Islet precursor cell (in vitro differentiated cells): ENCODE results near the gene SIK3.
A peak's percentile ranks its signal among the peaks of the same experiment; 100 is the strongest.
"Not testable (repeated sequence)": the region's sequence is repeated elsewhere in the genome, so short reads cannot be mapped to it uniquely, and the experiment has no call there.

Experiments used
- DNase-seq: peaks from one replicate; pipeline ENCODE4 v3.0.0-alpha.2; 2018

SIK3 gene

GRCh38 chr11:116835042-116835772, 263.0 kb downstream of the SIK3 start:
- no peak for DNase-seq

- DNase-seq, result not testable (repeated sequence)
Measured at GRCh38 chr11:116834535-116835041, 263.6 kb downstream of the SIK3 start.

DNA sequence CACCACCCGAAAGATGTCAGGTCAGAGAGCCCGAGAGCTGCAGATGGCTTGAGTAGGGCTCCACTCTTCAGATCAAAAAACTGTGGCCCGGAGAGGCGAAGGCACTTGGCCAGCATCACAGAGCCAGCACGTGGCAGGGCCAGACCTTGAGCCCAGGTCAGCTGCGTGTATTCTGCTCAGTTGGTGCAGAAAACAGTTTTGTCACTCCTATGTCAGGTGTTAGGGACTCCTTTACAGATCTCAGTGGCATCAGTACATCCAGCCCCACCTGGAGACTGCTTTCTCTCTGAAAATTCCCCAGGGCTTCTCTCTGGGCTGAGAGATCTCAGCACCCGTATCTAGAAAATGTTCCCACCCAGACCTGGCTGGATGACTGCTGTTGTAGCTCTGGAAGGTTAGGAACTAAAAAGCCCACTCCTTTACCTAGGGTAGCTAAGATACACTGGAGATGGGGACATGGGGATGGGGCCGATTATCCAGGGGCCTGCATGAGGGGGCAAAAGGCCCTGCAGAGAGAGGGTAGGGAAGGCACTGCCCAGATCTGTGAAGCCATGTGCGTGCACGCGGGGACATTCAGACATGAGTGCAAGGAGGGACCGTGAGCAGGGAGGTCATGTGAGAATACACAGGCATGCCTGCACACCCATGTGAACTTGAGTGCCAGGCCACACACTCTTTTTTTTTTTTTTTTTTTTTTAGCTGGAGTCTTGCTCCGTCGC, 264.3 kb downstream of the SIK3 start:
- DNase-seq, result no peak

GRCh38 chr11:116833491-116833815, 264.8 kb downstream of the SIK3 start:
- DNase-seq, result no peak

DNA sequence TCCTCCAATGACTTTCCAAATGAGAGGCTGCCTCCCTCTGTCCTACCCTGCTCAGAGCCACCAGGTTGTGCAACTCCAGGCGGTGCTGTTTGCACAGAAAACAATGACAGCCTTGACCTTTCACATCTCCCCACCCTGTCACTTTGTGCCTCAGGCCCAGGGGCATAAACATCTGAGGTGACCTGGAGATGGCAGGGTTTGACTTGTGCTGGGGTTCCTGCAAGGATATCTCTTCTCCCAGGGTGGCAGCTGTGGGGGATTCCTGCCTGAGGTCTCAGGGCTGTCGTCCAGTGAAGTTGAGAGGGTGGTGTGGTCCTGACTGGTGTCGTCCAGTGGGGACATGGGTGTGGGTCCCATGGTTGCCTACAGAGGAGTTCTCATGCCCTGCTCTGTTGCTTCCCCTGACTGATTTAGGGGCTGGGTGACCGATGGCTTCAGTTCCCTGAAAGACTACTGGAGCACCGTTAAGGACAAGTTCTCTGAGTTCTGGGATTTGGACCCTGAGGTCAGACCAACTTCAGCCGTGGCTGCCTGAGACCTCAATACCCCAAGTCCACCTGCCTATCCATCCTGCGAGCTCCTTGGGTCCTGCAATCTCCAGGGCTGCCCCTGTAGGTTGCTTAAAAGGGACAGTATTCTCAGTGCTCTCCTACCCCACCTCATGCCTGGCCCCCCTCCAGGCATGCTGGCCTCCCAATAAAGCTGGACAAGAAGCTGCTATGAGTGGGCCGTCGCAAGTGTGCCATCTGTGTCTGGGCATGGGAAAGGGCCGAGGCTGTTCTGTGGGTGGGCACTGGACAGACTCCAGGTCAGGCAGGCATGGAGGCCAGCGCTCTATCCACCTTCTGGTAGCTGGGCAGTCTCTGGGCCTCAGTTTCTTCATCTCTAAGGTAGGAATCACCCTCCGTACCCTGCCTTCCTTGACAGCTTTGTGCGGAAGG, 265.6 kb downstream of the SIK3 start:
- DNase-seq, result no peak

- DNase-seq, result no peak
Measured at GRCh38 chr11:116831790-116832349, 266.4 kb downstream of the SIK3 start.

- DNase-seq, result no peak
Measured at GRCh38 chr11:116830184-116830912, 267.9 kb downstream of the SIK3 start.

DNA sequence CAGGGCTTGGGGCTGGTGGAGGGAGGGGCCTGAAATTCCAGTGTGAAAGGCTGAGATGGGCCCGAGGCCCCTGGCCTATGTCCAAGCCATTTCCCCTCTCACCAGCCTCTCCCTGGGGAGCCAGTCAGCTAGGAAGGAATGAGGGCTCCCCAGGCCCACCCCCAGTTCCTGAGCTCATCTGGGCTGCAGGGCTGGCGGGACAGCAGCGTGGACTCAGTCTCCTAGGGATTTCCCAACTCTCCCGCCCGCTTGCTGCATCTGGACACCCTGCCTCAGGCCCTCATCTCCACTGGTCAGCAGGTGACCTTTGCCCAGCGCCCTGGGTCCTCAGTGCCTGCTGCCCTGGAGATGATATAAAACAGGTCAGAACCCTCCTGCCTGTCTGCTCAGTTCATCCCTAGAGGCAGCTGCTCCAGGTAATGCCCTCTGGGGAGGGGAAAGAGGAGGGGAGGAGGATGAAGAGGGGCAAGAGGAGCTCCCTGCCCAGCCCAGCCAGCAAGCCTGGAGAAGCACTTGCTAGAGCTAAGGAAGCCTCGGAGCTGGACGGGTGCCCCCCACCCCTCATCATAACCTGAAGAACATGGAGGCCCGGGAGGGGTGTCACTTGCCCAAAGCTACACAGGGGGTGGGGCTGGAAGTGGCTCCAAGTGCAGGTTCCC, 268.6 kb downstream of the SIK3 start, which contains the start of gene APOC3:
Gene APOC3, plus strand, starts transcription at position 383 of the 659 bp plus-strand sequence. CDS start 676 bp downstream, outside the sequence.
- no peak for DNase-seq

DNA sequence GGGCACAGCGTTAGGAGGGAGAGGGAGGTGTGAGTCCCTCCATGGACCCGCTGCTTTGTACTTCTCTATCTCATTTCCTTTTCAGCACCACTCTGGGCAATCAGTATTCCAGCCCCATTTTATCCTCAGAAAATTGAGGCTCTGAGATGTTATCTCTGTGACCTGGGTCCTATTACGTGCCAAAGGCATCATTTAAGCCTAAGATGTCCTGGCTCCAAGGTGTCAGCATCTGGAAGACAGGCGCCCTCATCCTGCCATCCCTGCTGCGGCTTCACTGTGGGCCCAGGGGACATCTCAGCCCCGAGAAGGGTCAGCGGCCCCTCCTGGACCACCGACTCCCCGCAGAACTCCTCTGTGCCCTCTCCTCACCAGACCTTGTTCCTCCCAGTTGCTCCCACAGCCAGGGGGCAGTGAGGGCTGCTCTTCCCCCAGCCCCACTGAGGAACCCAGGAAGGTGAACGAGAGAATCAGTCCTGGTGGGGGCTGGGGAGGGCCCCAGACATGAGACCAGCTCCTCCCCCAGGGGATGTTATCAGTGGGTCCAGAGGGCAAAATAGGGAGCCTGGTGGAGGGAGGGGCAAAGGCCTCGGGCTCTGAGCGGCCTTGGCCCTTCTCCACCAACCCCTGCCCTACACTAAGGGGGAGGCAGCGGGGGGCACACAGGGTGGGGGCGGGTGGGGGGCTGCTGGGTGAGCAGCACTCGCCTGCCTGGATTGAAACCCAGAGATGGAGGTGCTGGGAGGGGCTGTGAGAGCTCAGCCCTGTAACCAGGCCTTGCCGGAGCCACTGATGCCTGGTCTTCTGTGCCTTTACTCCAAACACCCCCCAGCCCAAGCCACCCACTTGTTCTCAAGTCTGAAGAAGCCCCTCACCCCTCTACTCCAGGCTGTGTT, 269.4 kb downstream of the SIK3 start:
- no peak for DNase-seq

GRCh38 chr11:116827461-116827860, 270.8 kb downstream of the SIK3 start:
- no peak for DNase-seq

GRCh38 chr11:116826751-116827431, 271.3 kb downstream of the SIK3 start:
- DNase-seq, result peak; percentile 68

GRCh38 chr11:116825854-116826750, 272.1 kb downstream of the SIK3 start:
- no peak for DNase-seq

GRCh38 chr11:116825434-116825833, 272.8 kb downstream of the SIK3 start:
- DNase-seq, result no peak

GRCh38 chr11:116823031-116823843, 275.0 kb downstream of the SIK3 start, which contains the start of gene APOA4:
Gene APOA4 (minus strand): TSS chr11:116823304. CDS start chr11:116823191, 113 bp downstream.
- DNase-seq, result peak; percentile 50

GRCh38 chr11:116822575-116822974, 275.7 kb downstream of the SIK3 start:
- DNase-seq, result peak; percentile 24

DNA sequence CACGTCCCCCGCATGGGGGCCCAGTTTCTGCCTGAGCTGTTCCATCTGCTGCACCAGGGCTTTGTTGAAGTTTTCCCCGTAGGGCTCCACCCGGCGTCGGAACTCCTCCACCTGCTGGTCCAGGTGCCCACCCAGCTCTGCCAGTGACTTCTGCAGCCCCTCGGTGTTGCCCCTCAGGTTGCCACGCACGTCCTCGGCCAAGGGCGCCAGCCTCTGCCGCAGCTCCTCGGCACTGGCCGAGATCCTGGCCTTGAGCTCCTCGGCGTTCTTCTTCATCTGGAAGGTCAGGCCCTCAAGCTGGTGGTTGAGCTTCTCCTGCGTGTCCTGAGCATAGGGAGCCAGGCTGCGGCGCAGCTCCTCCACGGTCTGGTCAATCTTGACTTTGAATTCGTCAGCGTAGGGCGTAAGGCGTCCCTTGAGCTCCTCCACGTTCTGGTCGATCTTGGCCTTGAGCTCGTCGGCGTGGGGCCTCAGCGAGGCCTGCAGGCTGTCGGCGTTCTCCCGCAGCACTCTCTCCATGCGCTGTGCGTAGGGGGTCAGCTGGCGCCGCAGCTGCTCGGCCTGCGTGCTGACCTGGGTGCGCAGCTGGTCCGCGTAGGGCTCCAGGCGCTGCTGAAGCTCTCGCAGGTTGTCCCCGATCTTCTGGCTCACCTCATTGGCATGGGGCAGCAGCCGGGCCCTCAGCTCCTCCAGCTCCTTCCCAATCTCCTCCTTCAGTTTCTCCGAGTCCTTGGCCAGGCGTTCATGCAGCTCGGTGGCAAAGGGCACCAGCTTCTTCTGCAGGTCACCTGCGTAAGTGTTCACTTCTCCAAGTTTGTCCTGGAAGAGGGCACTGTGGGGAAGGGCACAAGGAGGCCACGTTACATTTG, 276.9 kb downstream of the SIK3 start:
- peak; percentile 40 for DNase-seq

- no peak for DNase-seq
Measured at GRCh38 chr11:116819049-116819448, 279.2 kb downstream of the SIK3 start.
